Fibroblast of the aortic adventitia (primary cell): ENCODE results near the gene ANKRD11. TPM values are rescaled to one million over a fixed set of nuclear protein-coding genes. Genes with fewer than 3 reads are reported as not detected.

ENCODE experiments used
- DNase-seq: peaks from one replicate; pipeline ENCODE4 v3.0.0-alpha.2; 2010; ENCODE audit warnings: low read depth
- H3K4me3 ChIP-seq: 2 replicates; pipeline ENCODE4 v1.5.1; 2011; ENCODE audit warnings: low read depth, mild to moderate bottlenecking, control low read depth, low read length, moderate library complexity
- CTCF ChIP-seq: IDR thresholded peaks from 2 replicates; pipeline ENCODE4 v1.5.1; 2011; ENCODE audit warnings: mild to moderate bottlenecking, low read length, control low read depth, inconsistent platforms; ENCODE audit not compliant: insufficient read depth
- total RNA-seq: library from RNA; depleted of rRNA; stranded (reverse); fragments of >200 nt; gene quantifications from 2 replicates; pipeline ENCODE4 v1.2.3, GENCODE V29; 2012; ENCODE audit warnings: low replicate concordance

Gene ANKRD11
- total RNA-seq, 1 donor: 78.9 TPM

GRCh38 chr16:89283449-89283848, 206.9 kb downstream of the ANKRD11 start:
- H3K4me3 ChIP-seq: no peak overlapping the region
- DNase-seq: no peak
- no peak for TF ChIP-seq CTCF

GRCh38 chr16:89282523-89282922, 207.8 kb downstream of the ANKRD11 start:
- no peak for DNase-seq
- no peak for TF ChIP-seq CTCF
- H3K4me3 ChIP-seq: no peak overlapping the region

- no peak overlapping the region for H3K4me3 ChIP-seq
- DNase-seq: no peak
- TF ChIP-seq CTCF: no peak
Observed at GRCh38 chr16:89281829-89282228, 208.5 kb downstream of the ANKRD11 start.

GRCh38 chr16:89281189-89281577, 209.2 kb downstream of the ANKRD11 start:
- no peak overlapping the region for H3K4me3 ChIP-seq
- TF ChIP-seq CTCF: no peak

GRCh38 chr16:89280546-89281188, 209.7 kb downstream of the ANKRD11 start:
- no peak for TF ChIP-seq CTCF
- H3K4me3 ChIP-seq: no peak overlapping the region
- DNase-seq: no peak

More at GRCh38 chr16:89281189-89281577, 209.2 kb downstream of the ANKRD11 start:
- DNase-seq: no peak

- DNase-seq: no peak
- no peak for TF ChIP-seq CTCF
Observed at GRCh38 chr16:89279666-89280481, 210.5 kb downstream of the ANKRD11 start.

More at GRCh38 chr16:89279666-89280481, 210.5 kb downstream of the ANKRD11 start:
- H3K4me3 ChIP-seq: no peak overlapping the region
